Measurements from ENCODE around the gene FBXO31. TPM values are rescaled to one million over a fixed set of nuclear protein-coding genes. Genes with fewer than 3 reads are reported as not detected.

Gene FBXO31
- total RNA-seq, 1 experiment from 2014 or later = 40.4 TPM

- Mint-ChIP-seq H3K4me1 (ENCODE audit: low read depth, unreplicated experiment) (peaks cover 9% of the 10 kb centered on the region), H3K36me3 (ENCODE audit: insufficient read depth, unreplicated experiment) (no peaks in the 10 kb centered on the region), H3K27ac (ENCODE audit: unreplicated experiment) (no peak overlapping the region), H3K9me3 (ENCODE audit: low read depth, unreplicated experiment) (peaks cover 3% of the 10 kb centered on the region), H3K4me3 (ENCODE audit: low read depth, unreplicated experiment) (no peak overlapping the region), H3K27me3 (ENCODE audit: unreplicated experiment) (no peaks in the 10 kb centered on the region)
- BruUV-seq (replicated peaks) = no TSS peak
- no peak for DNase-seq
- intact Hi-C loops (cut with micrococcal nuclease; ENCODE audit: unreplicated experiment) = no loop called here
- CTCF ChIA-PET = no interaction called here
- TF ChIP-seq, protein P1, sequence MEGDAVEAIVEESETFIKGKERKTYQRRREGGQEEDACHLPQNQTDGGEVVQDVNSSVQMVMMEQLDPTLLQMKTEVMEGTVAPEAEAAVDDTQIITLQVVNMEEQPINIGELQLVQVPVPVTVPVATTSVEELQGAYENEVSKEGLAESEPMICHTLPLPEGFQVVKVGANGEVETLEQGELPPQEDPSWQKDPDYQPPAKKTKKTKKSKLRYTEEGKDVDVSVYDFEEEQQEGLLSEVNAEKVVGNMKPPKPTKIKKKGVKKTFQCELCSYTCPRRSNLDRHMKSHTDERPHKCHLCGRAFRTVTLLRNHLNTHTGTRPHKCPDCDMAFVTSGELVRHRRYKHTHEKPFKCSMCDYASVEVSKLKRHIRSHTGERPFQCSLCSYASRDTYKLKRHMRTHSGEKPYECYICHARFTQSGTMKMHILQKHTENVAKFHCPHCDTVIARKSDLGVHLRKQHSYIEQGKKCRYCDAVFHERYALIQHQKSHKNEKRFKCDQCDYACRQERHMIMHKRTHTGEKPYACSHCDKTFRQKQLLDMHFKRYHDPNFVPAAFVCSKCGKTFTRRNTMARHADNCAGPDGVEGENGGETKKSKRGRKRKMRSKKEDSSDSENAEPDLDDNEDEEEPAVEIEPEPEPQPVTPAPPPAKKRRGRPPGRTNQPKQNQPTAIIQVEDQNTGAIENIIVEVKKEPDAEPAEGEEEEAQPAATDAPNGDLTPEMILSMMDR (IDR thresholded peaks at IDR 0.05; ENCODE audit: unreplicated experiment) = no peak
These were observed 77.1 kb downstream of the FBXO31 start for GRCh38 chr16:87306516-87306915.

DNA sequence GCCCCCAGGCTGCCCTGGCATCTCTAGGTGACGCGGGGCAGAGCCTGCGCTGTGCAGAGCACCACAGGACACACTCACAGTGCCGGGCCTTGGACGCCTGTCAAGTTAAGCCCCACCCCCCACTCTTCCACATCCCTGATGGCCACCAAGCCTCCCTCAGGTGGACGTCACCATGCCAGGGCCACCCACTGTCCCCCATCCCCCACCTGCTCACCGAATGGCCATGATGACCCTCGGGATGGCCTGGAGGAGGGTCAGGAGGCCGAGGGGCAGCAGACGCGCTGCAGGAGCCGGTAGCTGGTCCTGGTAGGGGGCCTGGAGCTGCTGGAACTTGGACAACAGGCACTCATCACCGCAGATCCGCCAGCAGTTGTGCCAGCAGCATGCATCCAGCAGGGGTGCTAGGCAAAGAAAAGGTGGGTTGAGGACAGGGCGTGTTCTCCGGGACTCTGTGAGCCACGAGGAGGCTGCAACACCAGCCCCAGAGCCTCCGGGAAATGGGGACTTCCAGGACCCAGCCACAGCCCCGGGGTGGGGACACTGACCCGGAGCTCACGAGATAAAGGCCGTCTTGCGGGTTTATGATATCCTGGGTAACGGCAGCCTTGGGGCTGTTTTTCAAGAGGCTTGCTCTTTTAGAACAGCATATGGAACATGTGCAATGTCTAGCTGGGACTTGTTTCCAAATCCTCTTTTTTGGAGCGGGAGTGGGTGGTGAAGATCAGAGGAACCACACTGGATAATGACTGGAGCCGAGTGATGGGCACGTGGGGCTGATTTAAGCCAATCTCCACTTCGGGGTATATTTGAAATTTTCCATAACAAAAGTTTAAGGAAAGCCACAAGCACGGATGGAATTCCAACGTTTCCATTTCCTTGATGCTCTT lies 77.8 kb downstream of the FBXO31 start:
- Mint-ChIP-seq H3K27ac (ENCODE audit: unreplicated experiment) (no peak overlapping the region), H3K4me1 (ENCODE audit: low read depth, unreplicated experiment) (peaks cover 9% of the 10 kb centered on the region), H3K9me3 (ENCODE audit: low read depth, unreplicated experiment) (peaks cover 3% of the 10 kb centered on the region), H3K27me3 (ENCODE audit: unreplicated experiment) (no peaks in the 10 kb centered on the region), H3K4me3 (ENCODE audit: low read depth, unreplicated experiment) (peak overlapping the region; percentile 18), H3K36me3 (ENCODE audit: insufficient read depth, unreplicated experiment) (no peaks in the 10 kb centered on the region)
- BruUV-seq (replicated peaks) = no TSS peak
- CTCF ChIA-PET = no interaction called here
- DNase-seq = peak; percentile 47
- TF ChIP-seq, protein P1 (IDR thresholded peaks at IDR 0.05; ENCODE audit: unreplicated experiment) = no peak
- intact Hi-C loops (cut with micrococcal nuclease; ENCODE audit: unreplicated experiment) = no loop called here

DNA sequence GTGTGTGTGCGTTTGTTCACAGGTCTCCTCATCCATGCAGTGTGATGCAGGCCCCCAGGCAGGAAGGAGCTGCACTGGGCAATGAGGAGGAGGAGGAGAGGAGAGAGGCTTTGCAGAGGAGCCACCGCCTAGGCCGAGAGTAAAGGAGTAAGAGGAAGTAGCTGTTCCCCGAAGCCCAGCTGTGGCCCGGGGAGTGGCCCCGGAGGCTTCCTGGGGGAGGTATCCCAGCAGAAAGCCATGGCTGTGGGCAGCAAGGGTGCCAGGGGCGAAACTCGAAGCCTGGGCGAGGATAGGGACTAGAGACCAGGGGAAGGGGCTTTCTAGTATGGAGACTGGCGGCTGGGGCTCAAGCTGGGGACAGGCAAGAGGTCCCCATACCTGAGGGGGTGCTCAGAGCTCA lies 78.6 kb downstream of the FBXO31 start:
- H3K36me3 Mint-ChIP-seq (ENCODE audit: insufficient read depth, unreplicated experiment) = peaks cover 4% of the 10 kb centered on the region
- CTCF ChIA-PET = no interaction called here
- TF ChIP-seq, protein P1 (IDR thresholded peaks at IDR 0.05; ENCODE audit: unreplicated experiment) = no peak
- no peak for DNase-seq
- intact Hi-C loops (cut with micrococcal nuclease; ENCODE audit: unreplicated experiment) = no loop called here
- H3K27me3 Mint-ChIP-seq (ENCODE audit: unreplicated experiment) = no peaks in the 10 kb centered on the region
- no TSS peak for BruUV-seq (replicated peaks)
- no peak overlapping the region for H3K27ac Mint-ChIP-seq (ENCODE audit: unreplicated experiment)
- no peak overlapping the region for H3K4me3 Mint-ChIP-seq (ENCODE audit: low read depth, unreplicated experiment)
- H3K4me1 Mint-ChIP-seq (ENCODE audit: low read depth, unreplicated experiment) = peaks cover 9% of the 10 kb centered on the region
- peaks cover 3% of the 10 kb centered on the region for H3K9me3 Mint-ChIP-seq (ENCODE audit: low read depth, unreplicated experiment)

DNA sequence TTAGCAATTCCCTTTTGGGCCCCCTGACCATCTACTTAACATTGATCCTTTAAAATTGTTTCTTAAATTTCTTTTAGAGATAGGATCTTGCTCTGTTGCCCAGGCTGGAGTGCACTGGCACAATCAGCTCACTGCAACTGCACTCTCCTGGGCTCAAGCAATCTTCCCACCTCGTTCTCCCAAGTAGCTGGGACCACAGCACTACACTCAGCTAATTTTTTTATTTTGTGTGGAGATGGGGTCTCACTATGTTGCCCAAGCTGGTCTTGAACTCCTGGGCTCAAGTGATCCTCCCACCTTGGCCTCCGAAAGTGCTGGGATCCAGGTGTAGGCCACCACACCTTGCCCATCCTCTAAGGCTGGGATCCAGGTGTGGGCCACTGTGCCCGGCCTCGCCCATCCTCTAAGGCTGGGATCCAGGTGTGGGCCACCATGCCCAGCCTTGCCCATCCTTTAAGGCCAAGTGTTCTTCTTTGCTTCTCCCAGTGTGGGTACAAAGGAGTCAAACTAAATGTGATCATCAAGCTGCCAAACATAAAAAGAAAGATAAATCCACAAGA lies 79.5 kb downstream of the FBXO31 start:
- no peak for DNase-seq
- BruUV-seq (replicated peaks) = no TSS peak
- Mint-ChIP-seq H3K4me3 (ENCODE audit: low read depth, unreplicated experiment) (no peak overlapping the region), H3K27me3 (ENCODE audit: unreplicated experiment) (no peaks in the 10 kb centered on the region), H3K4me1 (ENCODE audit: low read depth, unreplicated experiment) (peaks cover 9% of the 10 kb centered on the region), H3K36me3 (ENCODE audit: insufficient read depth, unreplicated experiment) (peaks cover 4% of the 10 kb centered on the region), H3K27ac (ENCODE audit: unreplicated experiment) (no peak overlapping the region), H3K9me3 (ENCODE audit: low read depth, unreplicated experiment) (peaks cover 2% of the 10 kb centered on the region)
- TF ChIP-seq, protein P1 (IDR thresholded peaks at IDR 0.05; ENCODE audit: unreplicated experiment) = no peak
- CTCF ChIA-PET = no interaction called here
- intact Hi-C loops (cut with micrococcal nuclease; ENCODE audit: unreplicated experiment) = no loop called here
